Left lung (tissue), 10 donors: ENCODE data around the gene IRX1. TPM values are rescaled to one million over a fixed set of nuclear protein-coding genes. Genes with fewer than 3 reads are reported as not detected.
A peak's percentile ranks its signal among the peaks of the same experiment; 100 is the strongest.

Source experiments
- ATAC-seq: fragments of 200-7000 bp; cut with Tn5 transposase; one replicate; pipeline ENCODE4 v1.9.1; 2020; ENCODE audit warnings: moderate library complexity
- DNase-seq, 4 donors: peaks; one replicate each; pipeline ENCODE4 v3.0.0-alpha.2; 2013 to 2020
- H3K27ac ChIP-seq, 2 donors: fragments of 200-600 bp; sonication (generic) in 1 of 2; one replicate each; pipeline versions ENCODE4 v1.5.0 to v1.8.0; 2020 to 2021
- H3K27me3 ChIP-seq, 2 donors: fragments of 200-600 bp; sonication (generic) in 1 of 2; one replicate each; pipeline versions ENCODE4 v1.5.0 to v1.8.0; 2020 to 2021
- H3K36me3 ChIP-seq, 2 donors: fragments of 200-600 bp; sonication (generic) in 1 of 2; one replicate each; pipeline versions ENCODE4 v1.5.0 to v1.8.0; 2020 to 2021
- H3K4me1 ChIP-seq, 2 donors: fragments of 200-600 bp; one replicate each; pipeline ENCODE4 v1.8.0; 2021
- H3K4me3 ChIP-seq, 2 donors: fragments of 200-600 bp; sonication (generic) in 1 of 2; one replicate each; pipeline versions ENCODE4 v1.5.0 to v1.8.0; 2020 to 2021; ENCODE audit warnings: mild to moderate bottlenecking in 1 of 2
- H3K9me3 ChIP-seq, 2 donors: fragments of 200-600 bp; sonication (generic) in 1 of 2; one replicate each; pipeline versions ENCODE4 v1.5.0 to v1.8.0; 2020 to 2021
- intact Hi-C, 2 donors: fragments of 100-400 bp; cut with DNase I; formaldehyde crosslinking; loops; one replicate each; pipeline versions ENCODE4 v1.11.2 to v1.14.2; 2022
- polyA plus RNA-seq, 6 donors: library from polyadenylated mRNA; unstranded; fragments of 120-200 nt; gene quantifications; one replicate each; pipeline ENCODE4 v1.2.1, GENCODE V29; 2013; ENCODE audit not compliant: insufficient read length in 6 of 6
- total RNA-seq, 2 donors: library from RNA; stranded (reverse); fragmentation: NEBNext Ultra II Directional; extraction: Animal tissue kit (Norgen Biotek cat#: 25700); gene quantifications; one replicate each; pipeline ENCODE4 v1.2.1, GENCODE V29; 2021
- TF ChIP-seq, protein P1 (sequence below), 2 donors: fragments of 200-600 bp; sonication (generic) in 1 of 2; IDR thresholded peaks; one replicate each; pipeline versions ENCODE4 v1.5.0 to v1.8.0; 2021; ENCODE audit warnings: antibody characterized with exemption in 2 of 2
- donor health status: DM: no; HTN: yes; CAD: no.
- donor health status: DM: no; HTN: no; CAD: no.

Gene IRX1
- total and polyA plus RNA-seq, 8 donors: 4.0 to 41.2 (median 34.0) TPM

DNA sequence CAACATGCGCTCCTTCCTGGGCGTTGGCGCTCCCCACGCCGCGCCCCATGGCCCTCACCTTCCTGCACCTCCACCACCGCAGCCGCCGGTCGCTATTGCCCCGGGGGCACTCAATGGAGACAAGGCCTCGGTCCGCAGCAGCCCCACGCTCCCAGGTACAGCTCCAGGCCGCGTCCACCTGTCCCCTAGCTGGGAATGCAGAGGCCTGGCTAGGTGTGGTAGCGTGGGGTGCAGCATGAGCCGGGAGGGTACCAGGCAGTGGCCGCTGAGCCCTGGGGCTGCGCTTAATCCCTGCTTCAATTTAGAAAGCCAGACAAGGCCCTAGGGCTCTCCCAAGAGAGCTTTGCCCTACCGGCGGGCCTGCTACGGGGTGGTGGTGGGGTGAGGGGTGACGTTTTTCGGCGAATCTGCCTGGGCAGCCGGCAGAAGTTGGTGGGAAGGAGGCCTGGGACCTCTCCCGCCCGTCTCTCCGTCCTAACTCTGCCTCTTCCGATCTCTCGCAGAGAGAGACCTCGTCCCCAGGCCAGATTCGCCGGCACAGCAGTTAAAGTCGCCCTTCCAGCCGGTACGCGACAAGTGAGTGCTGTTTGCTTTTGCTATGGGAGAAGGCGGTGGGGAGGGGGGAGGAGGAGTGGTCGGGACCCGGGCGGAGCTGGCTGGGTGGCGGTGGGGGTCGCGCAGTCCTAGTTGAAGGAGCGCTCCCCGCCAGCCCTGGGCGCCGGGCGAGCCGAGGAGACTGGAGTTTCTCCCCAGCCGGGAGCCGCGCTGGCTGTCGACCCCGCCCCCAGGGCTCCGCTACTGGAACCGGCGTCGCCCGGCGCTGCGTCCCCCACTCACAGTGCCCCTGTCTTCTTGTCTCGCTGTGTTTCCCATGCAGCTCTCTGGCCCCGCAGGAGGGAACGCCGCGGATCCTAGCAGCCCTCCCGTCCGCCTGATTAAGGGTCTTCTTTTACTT is 4.8 kb downstream of the IRX1 start:
- Histone ChIP-seq H3K9me3 (no peaks in the 10 kb centered on the region), H3K4me3 (no peak overlapping the region)
- intact Hi-C loops: no loop called here

DNA sequence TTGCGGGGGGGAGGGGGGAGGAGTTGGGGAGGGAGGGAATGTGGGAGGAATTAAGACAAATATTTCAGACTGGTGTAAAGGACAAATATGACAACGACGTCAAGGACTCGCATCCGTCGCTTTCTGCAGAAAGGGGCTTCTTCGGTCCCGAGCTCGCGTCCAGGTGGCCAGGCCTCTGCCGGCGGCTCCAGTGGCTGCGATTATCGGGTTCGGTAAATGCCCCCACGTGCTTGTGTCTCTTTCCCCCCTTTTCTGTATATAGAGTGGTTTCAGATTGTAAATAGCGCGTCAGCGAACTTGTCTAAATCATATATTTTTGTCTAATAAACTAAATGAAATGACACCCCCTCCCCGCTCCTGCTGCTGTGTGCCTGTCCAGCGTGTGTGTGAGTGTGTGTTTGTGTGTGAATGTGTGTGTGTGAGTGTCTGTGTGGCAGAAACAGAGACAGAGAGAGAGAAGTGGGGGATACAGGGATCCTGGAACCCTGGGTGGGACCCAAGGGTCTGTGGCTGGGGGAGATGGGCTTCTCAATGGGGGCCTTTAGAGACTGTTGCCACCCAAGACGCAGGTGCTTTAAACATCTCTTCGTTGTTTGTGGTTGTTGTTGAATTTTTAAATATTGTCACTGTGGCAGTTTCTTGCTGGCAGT is 5.6 kb downstream of the IRX1 start:
- no peaks in the 10 kb centered on the region for H3K9me3 ChIP-seq
- intact Hi-C loops: no loop called here
- H3K4me3 ChIP-seq: no peak overlapping the region
- TF ChIP-seq, protein P1, sequence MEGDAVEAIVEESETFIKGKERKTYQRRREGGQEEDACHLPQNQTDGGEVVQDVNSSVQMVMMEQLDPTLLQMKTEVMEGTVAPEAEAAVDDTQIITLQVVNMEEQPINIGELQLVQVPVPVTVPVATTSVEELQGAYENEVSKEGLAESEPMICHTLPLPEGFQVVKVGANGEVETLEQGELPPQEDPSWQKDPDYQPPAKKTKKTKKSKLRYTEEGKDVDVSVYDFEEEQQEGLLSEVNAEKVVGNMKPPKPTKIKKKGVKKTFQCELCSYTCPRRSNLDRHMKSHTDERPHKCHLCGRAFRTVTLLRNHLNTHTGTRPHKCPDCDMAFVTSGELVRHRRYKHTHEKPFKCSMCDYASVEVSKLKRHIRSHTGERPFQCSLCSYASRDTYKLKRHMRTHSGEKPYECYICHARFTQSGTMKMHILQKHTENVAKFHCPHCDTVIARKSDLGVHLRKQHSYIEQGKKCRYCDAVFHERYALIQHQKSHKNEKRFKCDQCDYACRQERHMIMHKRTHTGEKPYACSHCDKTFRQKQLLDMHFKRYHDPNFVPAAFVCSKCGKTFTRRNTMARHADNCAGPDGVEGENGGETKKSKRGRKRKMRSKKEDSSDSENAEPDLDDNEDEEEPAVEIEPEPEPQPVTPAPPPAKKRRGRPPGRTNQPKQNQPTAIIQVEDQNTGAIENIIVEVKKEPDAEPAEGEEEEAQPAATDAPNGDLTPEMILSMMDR (IDR thresholded peaks at IDR 0.05): no peak
- ATAC-seq (no peak), DNase-seq (no peak)
- H3K27me3 ChIP-seq: peaks cover 79 to 100% of the 10 kb centered on the region in 2 donors
- H3K4me1 ChIP-seq: no peaks in the 10 kb centered on the region
- no peaks in the 10 kb centered on the region for H3K36me3 ChIP-seq
- H3K27ac ChIP-seq: no peak overlapping the region

More for the DNA sequence above, 4.8 kb downstream of the IRX1 start:
- DNase-seq (no peak), ATAC-seq (peak; percentile 8)
- TF ChIP-seq, protein P1 (IDR thresholded peaks at IDR 0.05): no peak
- Histone ChIP-seq H3K27me3 (peaks cover 78 to 100% of the 10 kb centered on the region in 2 donors), H3K4me1 (no peaks in the 10 kb centered on the region), H3K36me3 (no peaks in the 10 kb centered on the region), H3K27ac (no peak overlapping the region)

DNA sequence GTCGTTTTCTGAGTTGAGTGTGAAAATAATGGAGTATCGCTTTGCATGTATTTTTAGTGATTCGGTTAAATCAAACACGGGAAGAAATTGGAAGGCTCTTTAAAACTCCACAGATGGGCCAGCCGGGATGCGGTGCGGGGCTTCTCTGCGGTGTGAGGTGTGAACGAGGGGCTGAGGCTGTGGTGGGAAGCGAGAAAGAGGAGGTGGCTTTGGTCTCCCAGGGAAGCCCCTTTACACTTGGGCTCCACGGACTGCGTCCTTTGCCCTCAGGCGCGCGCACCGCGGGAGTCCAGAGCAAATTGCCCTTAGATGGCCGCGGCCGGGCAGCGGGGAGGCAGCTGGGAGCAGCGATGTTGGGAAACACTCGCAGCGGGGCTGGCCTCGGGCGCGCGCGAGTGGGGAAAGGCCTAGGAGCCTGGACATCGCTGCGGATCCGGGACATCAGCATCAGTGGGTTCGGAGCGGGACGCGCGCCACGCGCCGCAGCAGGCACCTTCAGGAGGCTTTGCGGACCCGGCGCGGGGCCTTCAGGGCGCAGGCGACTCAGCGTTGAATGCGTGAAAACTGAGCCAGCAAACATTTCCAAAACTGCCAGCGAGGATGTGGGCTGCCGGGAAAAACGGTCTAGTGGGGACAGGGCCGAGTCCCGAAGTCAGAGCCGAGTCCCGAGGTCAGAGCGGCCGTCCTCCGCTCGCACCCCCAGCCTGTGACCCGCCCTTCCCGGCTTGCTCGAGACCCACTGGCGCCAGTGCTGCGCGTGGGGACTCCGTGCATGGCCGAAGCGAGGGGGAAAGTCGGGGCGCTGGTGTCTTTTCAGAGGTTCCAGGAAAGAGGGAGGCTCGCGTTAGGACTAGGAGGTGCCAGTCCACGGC is 6.5 kb downstream of the IRX1 start:
- H3K9me3 ChIP-seq: no peaks in the 10 kb centered on the region
- TF ChIP-seq, protein P1 (IDR thresholded peaks at IDR 0.05): no peak
- DNase-seq (no peak), ATAC-seq (no peak)
- H3K27ac ChIP-seq: no peak overlapping the region
- intact Hi-C loops: no loop called here
- H3K4me1 ChIP-seq: no peaks in the 10 kb centered on the region
- no peaks in the 10 kb centered on the region for H3K36me3 ChIP-seq
- H3K27me3 ChIP-seq: peaks cover 73 to 100% of the 10 kb centered on the region in 2 donors
- no peak overlapping the region for H3K4me3 ChIP-seq

DNA sequence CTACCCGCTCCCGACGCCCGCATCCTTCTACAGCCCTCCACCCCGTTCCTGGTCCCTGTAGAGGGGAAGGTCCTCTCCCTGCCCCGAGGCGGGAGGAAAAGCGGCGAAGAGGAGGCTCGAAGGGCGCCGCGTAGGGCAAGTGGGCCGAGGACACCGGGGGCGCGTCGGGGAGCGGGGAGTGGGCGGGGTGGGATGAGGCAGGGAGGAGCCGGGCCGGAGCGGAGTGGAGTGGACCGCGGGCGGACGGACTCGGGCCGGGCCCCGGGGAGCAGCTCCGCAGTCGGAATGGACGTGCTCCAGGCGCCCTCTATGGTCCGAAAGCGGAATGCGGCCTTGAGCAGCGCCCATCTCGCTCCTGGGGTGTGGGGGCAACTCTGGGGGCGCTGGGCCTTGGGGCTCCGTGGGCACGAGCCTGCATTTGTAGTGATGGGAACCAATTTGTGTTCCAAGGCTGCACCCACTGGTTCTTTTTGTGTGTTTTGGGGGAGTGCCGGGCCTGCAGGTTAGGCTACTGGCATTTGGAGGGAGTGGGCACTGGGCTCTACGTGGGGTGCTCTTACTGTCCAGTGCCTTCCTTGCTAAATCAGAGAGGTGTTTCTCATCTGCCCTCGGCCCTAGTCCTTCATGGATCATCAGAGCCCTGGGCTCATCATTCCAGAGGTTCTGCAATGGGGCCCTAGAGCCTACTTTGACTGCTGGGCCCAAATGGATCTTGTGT is 7.3 kb downstream of the IRX1 start:
- ATAC-seq: peak; percentile 62
- DNase-seq: peak in 1 of 4 donors; percentile 83
- peaks cover 79 to 100% of the 10 kb centered on the region in 2 donors for H3K27me3 ChIP-seq
- no peak overlapping the region for H3K27ac ChIP-seq
- H3K9me3 ChIP-seq: no peaks in the 10 kb centered on the region
- no peaks in the 10 kb centered on the region for H3K4me1 ChIP-seq
- H3K36me3 ChIP-seq: no peaks in the 10 kb centered on the region
- intact Hi-C loops: no loop called here
- TF ChIP-seq, protein P1 (IDR thresholded peaks at IDR 0.05): peak; percentile 41 to 42
- no peak overlapping the region for H3K4me3 ChIP-seq
